ENCODE measurements around the gene MYO15B. TPM values are rescaled to one million over a fixed set of nuclear protein-coding genes. Genes with fewer than 3 reads are reported as not detected.

MYO15B gene
- total RNA-seq, 4 donors from 2014 or later = 119 to 610 (median 170) TPM

GRCh38 chr17:75619506-75620431, 32.2 kb downstream of the MYO15B start:
- no peaks in the 10 kb centered on the region for H3K4me1 ChIP-seq
- no peak overlapping the region for H3K4me3 ChIP-seq
- no peak overlapping the region for H3K27ac ChIP-seq
- TF ChIP-seq CTCF (IDR thresholded peaks at IDR 0.05) = no peak
- TF ChIP-seq POLR2A (IDR thresholded peaks at IDR 0.05) = no peak
- no peaks in the 10 kb centered on the region for H3K36me3 ChIP-seq
- no peaks in the 10 kb centered on the region for H3K27me3 ChIP-seq
- no peaks in the 10 kb centered on the region for H3K9me3 ChIP-seq
- intact Hi-C loops (cut with DNase I; ENCODE audit: low total_unique reads) = no loop called here
- no peak for DNase-seq

GRCh38 chr17:75621489-75621888, 33.9 kb downstream of the MYO15B start:
- no peaks in the 10 kb centered on the region for H3K4me1 ChIP-seq
- intact Hi-C loops (cut with DNase I; ENCODE audit: low total_unique reads) = no loop called here
- no peaks in the 10 kb centered on the region for H3K27me3 ChIP-seq
- no peaks in the 10 kb centered on the region for H3K36me3 ChIP-seq
- no peak overlapping the region for H3K4me3 ChIP-seq
- TF ChIP-seq CTCF (IDR thresholded peaks at IDR 0.05) = no peak
- TF ChIP-seq POLR2A (IDR thresholded peaks at IDR 0.05) = no peak
- H3K9me3 ChIP-seq = no peaks in the 10 kb centered on the region
- no peak overlapping the region for H3K27ac ChIP-seq
- no peak for DNase-seq

DNA sequence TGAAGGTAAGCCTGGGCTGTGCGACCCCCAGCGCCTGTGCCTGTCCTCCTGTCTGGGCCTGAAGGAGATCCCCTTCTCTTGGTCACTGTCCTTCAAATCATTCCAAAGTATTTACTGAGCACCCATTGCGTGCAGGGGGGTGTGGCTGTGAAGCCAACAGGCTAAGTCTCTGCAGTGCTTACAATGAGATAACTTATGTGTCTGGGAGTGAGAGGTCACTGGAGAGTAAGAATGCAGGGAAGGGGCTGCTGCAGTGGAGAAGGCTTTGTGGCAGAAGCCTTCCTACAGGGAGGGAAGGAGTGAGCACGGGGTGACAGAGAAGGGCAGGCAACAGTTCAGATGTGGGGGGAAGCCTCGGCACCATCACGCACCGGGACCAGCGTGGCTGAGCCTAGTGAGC, 34.5 kb downstream of the MYO15B start:
- H3K4me1 ChIP-seq = no peaks in the 10 kb centered on the region

DNA sequence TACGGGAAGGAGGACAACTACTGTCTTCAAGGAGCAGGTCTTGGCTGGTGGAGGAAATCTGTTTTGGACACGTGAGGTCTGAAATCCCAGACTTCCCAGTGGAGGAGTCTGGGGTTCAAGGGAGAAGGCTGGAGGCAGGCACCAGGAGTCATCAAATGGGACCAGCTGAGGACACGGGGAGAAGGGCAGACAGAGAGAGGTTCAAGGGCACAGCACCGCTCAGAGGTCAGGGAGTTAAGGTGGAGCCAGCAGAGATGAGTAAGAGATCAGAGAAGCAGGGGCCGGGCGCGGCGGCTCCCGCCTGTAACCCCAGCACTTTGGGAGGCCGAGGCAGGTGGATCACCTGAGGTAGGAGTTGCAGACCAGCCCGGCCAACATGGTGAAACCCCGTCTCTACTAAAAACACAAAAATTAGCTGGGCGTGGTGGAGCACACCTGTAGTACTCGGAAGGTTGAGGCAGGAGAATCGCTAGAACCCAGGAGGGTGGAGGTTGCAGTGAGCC, 35.2 kb downstream of the MYO15B start:
- Histone ChIP-seq H3K27me3 (no peaks in the 10 kb centered on the region), H3K4me1 (no peaks in the 10 kb centered on the region), H3K27ac (no peak overlapping the region), H3K4me3 (no peak overlapping the region), H3K36me3 (no peaks in the 10 kb centered on the region), H3K9me3 (no peaks in the 10 kb centered on the region)
- no peak for DNase-seq
- TF ChIP-seq POLR2A (IDR thresholded peaks at IDR 0.05) (no peak), CTCF (IDR thresholded peaks at IDR 0.05) (no peak)
- intact Hi-C loops (cut with DNase I; ENCODE audit: low total_unique reads) = no loop called here

More for the DNA sequence above, 34.5 kb downstream of the MYO15B start:
- no peak for DNase-seq
- H3K36me3 ChIP-seq = no peaks in the 10 kb centered on the region
- no peak overlapping the region for H3K4me3 ChIP-seq
- no peaks in the 10 kb centered on the region for H3K9me3 ChIP-seq
- no peaks in the 10 kb centered on the region for H3K27me3 ChIP-seq
- TF ChIP-seq CTCF (IDR thresholded peaks at IDR 0.05) = no peak
- TF ChIP-seq POLR2A (IDR thresholded peaks at IDR 0.05) = no peak
- intact Hi-C loops (cut with DNase I; ENCODE audit: low total_unique reads) = no loop called here
- no peak overlapping the region for H3K27ac ChIP-seq

GRCh38 chr17:75623386-75623785, 35.8 kb downstream of the MYO15B start:
- Histone ChIP-seq H3K9me3 (no peaks in the 10 kb centered on the region), H3K4me1 (no peaks in the 10 kb centered on the region), H3K4me3 (no peak overlapping the region), H3K27ac (no peak overlapping the region), H3K27me3 (no peaks in the 10 kb centered on the region), H3K36me3 (no peaks in the 10 kb centered on the region)
- intact Hi-C loops (cut with DNase I; ENCODE audit: low total_unique reads) = no loop called here
- TF ChIP-seq POLR2A (IDR thresholded peaks at IDR 0.05) (no peak), CTCF (IDR thresholded peaks at IDR 0.05) (no peak)
- no peak for DNase-seq

Measured in uterus (tissue), 4 donors.